NCI-H1417 treated with DMSO at 0.1 percent for 48 hours (cell line): ENCODE results near the gene CTNND2.
"Not testable (repeated sequence)": the region's sequence is repeated elsewhere in the genome, so short reads cannot be mapped to it uniquely, and the experiment has no call there.

ENCODE experiments used
- DNase-seq: peaks from one replicate; lab custom pipeline; 2025; lab: John Stamatoyannopoulos, UW

Gene CTNND2

GRCh38 chr5:11075035-11075805, 829.0 kb downstream of the CTNND2 start:
- no peak for DNase-seq

DNA sequence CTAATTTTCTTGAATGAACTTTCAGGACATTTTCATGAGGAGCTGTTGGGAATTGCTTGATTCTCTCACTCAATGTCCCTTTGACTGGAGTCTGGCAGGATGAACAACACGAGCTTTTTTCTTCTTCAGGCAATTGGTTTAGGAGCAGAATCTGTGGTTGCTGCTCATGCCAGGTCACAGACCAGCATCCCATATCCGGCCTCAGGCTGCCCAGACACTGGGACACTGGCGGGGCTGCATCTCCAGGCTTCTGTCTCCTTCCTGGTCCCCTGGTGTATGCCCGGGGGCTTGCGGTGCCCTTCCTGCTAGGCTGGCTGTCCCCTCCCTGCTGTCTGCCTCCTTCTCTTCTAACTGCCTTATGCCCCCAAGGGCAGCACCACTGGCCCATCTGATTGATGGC, 831.7 kb downstream of the CTNND2 start:
- DNase-seq: no peak

DNA sequence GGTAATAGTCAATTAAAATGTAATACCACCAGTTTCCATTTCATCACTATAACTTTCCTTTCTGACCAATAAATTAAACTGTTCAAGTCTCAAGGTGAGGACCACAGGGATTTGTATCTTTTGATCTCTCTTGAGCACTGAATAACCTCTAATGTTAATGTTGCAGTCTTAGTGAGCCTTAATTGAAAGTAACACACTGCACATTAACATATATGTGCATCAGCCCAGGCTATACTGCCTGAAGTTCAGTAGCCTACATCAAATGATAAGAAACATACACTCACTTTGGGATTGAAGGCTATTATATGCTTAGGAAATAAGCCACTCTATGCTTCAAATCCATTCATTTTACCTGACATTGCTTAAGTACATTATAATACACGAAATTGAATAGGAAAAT, 832.2 kb downstream of the CTNND2 start:
- no peak for DNase-seq

DNA sequence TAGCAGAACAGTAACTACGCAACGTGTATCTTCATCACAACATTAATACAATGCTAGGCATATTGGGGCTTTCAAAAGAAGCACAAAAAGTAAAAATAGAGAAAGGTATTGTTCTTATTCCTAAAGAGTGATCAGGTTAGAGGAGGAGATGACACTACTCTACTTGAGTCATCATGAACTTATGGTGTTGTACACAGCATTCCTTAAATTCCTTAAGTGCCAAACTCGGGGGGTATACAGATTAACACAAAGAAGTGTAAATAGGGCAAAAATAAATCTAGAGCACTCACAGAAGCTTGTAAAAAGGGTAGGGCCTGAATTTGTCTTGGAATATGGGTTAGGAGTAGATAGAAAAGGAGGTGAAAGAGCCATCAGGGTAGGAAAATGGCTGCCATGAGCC, 835.2 kb downstream of the CTNND2 start:
- DNase-seq: no peak

GRCh38 chr5:11065723-11066122, 838.5 kb downstream of the CTNND2 start:
- not testable (repeated sequence) for DNase-seq

DNA sequence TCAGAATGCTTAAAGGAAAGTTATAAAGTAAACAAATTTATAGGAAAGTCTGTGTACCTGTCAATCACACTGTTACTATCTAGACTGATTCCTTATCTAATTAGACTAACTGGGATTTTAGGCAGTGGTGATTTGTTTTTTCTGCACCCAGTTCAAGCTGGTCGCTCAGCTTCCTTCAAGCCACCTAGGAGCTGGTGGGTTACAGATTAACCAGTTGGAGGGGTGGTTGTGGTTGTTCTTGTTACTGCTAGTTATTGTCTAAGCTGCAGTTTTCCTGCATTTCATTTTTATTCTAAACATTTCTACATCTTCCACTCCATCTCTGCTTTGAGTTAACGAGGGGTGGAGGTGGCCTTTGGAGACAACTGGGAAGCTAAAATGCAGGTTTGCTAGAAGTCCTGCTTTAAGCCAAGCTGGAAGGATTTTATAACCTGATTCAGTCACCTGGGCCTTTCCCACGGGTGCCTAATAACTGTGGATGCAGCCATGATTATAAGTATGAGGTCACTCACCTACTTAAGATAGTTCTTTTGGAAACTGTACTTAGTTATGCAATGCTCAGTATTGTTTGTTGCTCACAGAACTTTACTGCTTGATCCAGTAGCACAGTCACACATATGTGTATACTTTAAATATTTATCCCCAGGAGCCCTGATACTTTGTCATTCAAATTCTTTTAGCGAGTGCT, 839.3 kb downstream of the CTNND2 start:
- no peak for DNase-seq

DNA sequence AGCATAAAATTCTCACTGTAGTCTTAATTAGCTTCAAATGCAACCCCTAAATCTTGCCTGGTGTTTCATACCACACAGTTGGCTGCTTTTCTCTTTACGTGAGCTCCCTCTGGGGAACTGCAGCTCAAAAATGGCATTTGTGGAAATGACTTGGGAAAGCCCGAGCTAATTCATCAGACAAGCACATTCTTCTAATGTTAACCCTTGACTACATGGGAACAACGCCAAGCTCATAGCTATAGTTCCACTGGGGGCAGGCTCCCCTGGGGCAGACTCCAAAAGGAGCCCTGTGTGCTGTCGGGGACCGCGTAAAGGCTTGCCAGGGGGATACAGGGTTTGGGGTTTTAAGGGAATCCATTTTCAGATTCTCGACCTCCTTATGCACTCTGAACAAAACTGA, 841.8 kb downstream of the CTNND2 start:
- DNase-seq: no peak

GRCh38 chr5:11056560-11056959, 847.7 kb downstream of the CTNND2 start:
- no peak for DNase-seq

- no peak for DNase-seq
Measured at GRCh38 chr5:11054014-11054413, 850.2 kb downstream of the CTNND2 start.

GRCh38 chr5:11052871-11053270, 851.4 kb downstream of the CTNND2 start:
- no peak for DNase-seq

GRCh38 chr5:11050596-11051304, 853.5 kb downstream of the CTNND2 start:
- no peak for DNase-seq

- no peak for DNase-seq
Measured at GRCh38 chr5:11048760-11049159, 855.5 kb downstream of the CTNND2 start.

DNA sequence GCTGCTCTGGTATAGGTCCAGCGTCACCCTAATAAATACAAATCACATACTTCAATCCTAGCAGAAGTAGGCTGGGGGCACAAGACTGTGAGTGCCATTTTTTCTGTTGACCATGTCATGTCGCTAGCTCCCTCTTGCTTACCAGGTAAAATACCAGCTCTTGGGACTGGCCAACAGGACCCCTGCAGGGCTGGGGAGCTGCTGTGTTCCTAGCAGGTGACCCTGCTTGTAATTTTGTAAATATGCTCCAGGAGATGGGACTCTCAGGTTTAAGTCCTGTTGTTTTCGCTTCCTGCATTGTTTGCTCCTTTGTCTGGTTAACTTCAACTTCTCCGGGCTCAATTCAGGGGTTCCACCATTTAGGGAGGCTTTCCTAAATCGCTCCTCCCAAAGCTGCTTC, 856.6 kb downstream of the CTNND2 start:
- no peak for DNase-seq

DNA sequence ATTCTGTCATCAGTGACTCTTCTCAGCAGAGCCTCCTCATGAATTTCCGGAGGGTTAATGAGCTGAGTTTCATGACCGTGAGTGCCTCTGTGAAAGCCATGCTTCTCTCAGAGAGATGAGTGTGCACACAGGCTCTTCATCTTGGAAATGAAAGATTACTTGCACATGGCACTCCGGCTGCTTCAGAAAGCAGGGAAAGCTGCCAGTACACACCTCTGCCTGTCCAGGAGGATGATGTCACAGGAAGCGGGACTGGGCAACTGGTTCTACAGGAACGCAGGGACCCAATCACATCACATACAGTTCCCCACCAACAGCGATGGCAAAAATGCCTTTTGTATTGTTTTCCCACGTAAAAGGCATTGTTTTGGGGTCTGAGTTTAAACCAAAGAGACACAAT, 857.2 kb downstream of the CTNND2 start:
- DNase-seq: no peak

GRCh38 chr5:11046160-11046559, 858.1 kb downstream of the CTNND2 start:
- DNase-seq: no peak

- no peak for DNase-seq
Measured at GRCh38 chr5:11045411-11045810, 858.8 kb downstream of the CTNND2 start.

GRCh38 chr5:11044581-11044980, 859.7 kb downstream of the CTNND2 start:
- DNase-seq: no peak

GRCh38 chr5:11043881-11044280, 860.4 kb downstream of the CTNND2 start:
- DNase-seq: no peak

GRCh38 chr5:11040345-11040744, 863.9 kb downstream of the CTNND2 start:
- no peak for DNase-seq

GRCh38 chr5:11038772-11039171, 865.5 kb downstream of the CTNND2 start:
- DNase-seq: no peak

DNA sequence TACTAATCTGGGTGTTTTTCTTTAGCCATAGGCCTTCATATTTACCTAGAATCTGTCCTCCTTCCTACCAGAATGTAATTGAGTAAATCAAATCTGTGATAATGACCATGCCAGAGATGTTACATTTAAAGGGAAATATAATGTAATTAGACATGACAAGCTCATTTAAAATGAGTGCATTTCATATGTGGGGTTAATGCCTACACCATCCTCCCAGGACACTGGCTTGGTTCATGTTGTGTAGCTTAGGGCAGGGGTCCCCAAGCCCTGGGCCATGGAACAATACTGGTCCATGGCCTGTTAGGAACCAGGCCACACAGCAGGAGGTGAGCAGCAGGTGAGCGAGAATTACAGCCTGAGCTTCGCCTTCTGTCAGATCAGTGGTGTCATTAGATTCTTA, 866.3 kb downstream of the CTNND2 start:
- no peak for DNase-seq

GRCh38 chr5:11037080-11037479, 867.2 kb downstream of the CTNND2 start:
- DNase-seq: no peak

DNA sequence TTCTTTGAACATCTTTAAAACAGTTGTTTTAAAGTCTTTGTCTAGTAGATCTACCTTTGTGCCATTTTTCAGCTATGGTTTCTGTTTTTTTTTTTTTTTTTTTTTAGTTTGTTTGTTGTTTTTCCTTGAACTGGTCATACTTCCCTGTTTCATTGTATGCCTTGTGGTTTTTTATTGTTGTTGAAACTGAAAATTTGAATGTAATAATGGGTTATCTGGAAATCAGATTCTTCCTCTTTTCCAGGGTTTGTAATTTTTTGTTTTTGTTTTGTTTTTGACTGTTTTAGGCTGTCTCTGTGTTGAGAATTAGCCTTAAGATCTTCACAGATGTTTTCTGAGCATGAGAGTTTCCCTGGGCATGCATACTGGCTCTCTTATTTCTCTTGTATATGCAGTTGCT, 873.6 kb downstream of the CTNND2 start:
- DNase-seq: no peak
